H1 (cell line): ENCODE data around the gene KCNA2. TPM values are rescaled to one million over a fixed set of nuclear protein-coding genes. Genes with fewer than 3 reads are reported as not detected.

ENCODE experiments used
- CTCF ChIA-PET: fragments of 300-600 bp; sonication (Branson Sonifier 250); formaldehyde crosslinking; loops from one replicate; lab custom pipeline; 2021; ENCODE audit not compliant: partially characterized antibody; lab: Charles Lee
- POLR2A ChIA-PET: fragments of 300-600 bp; sonication (Branson Sonifier 250); formaldehyde crosslinking; loops from one replicate; lab custom pipeline; 2021; ENCODE audit warnings: inconsistent platforms; ENCODE audit not compliant: partially characterized antibody; lab: Charles Lee
- DNase-seq, 2 experiments: peaks; one replicate each; pipeline versions ENCODE4 v3.0.0 to v3.0.0-alpha.2; 2010 to 2022; ENCODE audit warnings: low spot score in 2 of 2, low read depth in 1 of 2, mixed read lengths in 1 of 2
- FAIRE-seq: peaks from 2 replicates; lab custom pipeline; 2011; peaks lifted over from hg19 to GRCh38; lab: Jason Lieb, UNC
- H2AFZ ChIP-seq: 2 replicates; pipeline ENCODE4 v1.8.1; 2012; ENCODE audit warnings: low read length, inconsistent platforms
- H2AK5ac ChIP-seq: 2 replicates; pipeline ENCODE4 v1.6.1; 2013; ENCODE audit warnings: low read depth, low read length
- H2BK120ac ChIP-seq: replicated peaks from 2 replicates; pipeline ENCODE3; 2013; ENCODE audit warnings: low read depth, low read length, inconsistent platforms
- H2BK12ac ChIP-seq: 2 replicates; pipeline ENCODE4 v1.6.1; 2013; ENCODE audit warnings: low read depth, low read length
- H2BK15ac ChIP-seq: 2 replicates; pipeline ENCODE4 v1.6.1; 2013; ENCODE audit warnings: low read length
- H2BK20ac ChIP-seq: 2 replicates; pipeline ENCODE4 v1.6.1; 2013; ENCODE audit warnings: low read length
- H2BK5ac ChIP-seq: 2 replicates; pipeline ENCODE4 v1.6.1; 2013; ENCODE audit warnings: low read depth, low read length
- H3K14ac ChIP-seq: 2 replicates; pipeline ENCODE4 v1.6.1; 2013; ENCODE audit warnings: inconsistent platforms; ENCODE audit not compliant: insufficient read length
- H3K18ac ChIP-seq: 2 replicates; pipeline ENCODE4 v1.6.1; 2013; ENCODE audit warnings: low read length; ENCODE audit errors: extremely low read depth
- H3K23ac ChIP-seq: 2 replicates; pipeline ENCODE4 v1.6.1; 2013; ENCODE audit warnings: inconsistent platforms; ENCODE audit not compliant: insufficient read length
- H3K23me2 ChIP-seq: 2 replicates; pipeline ENCODE4 v1.6.1; 2013; ENCODE audit warnings: low read depth, low read length
- H3K27ac ChIP-seq: 2 replicates; pipeline ENCODE4 v1.6.1; 2011; ENCODE audit warnings: low read depth, low read length, inconsistent platforms
- H3K27me3 ChIP-seq, 4 experiments: replicated peaks in 1 of 4; 1 replicate in 1 of 4; 2 replicates in 3 of 4; pipeline versions ENCODE4 v1.6.1 to v1.8.1; 2011 to 2013; ENCODE audit warnings: low read length in 3 of 4, mild to moderate bottlenecking in 3 of 4, inconsistent platforms in 2 of 4, mixed read lengths in 2 of 4, moderate library complexity in 1 of 4; ENCODE audit not compliant: control insufficient read depth in 3 of 4, insufficient read depth in 3 of 4; ENCODE audit errors: extremely low read depth in 1 of 4
- H3K36me3 ChIP-seq, 4 experiments: 2 replicates each; pipeline versions ENCODE4 v1.6.1 to v1.8.1; 2011 to 2013; ENCODE audit warnings: mild to moderate bottlenecking in 4 of 4, low read length in 3 of 4, moderate library complexity in 2 of 4, control low read depth in 1 of 4, inconsistent platforms in 1 of 4; ENCODE audit not compliant: insufficient read depth in 4 of 4, control insufficient read depth in 2 of 4
- H3K4ac ChIP-seq: replicated peaks from 2 replicates; pipeline ENCODE3; 2013; ENCODE audit warnings: low read length, low read depth, mixed read lengths, inconsistent platforms; ENCODE audit not compliant: insufficient read length
- H3K4me1 ChIP-seq, 4 experiments: replicated peaks in 1 of 4; 1 replicate in 1 of 4; 2 replicates in 3 of 4; pipeline versions ENCODE4 v1.6.1 to v1.8.1; 2011 to 2013; ENCODE audit warnings: low read length in 3 of 4, inconsistent platforms in 2 of 4, mixed read lengths in 1 of 4; ENCODE audit not compliant: insufficient read depth in 4 of 4, control insufficient read depth in 3 of 4
- H3K4me2 ChIP-seq, 2 experiments: 2 replicates each; pipeline versions ENCODE4 v1.6.1 to v1.8.1; 2011 to 2013; ENCODE audit warnings: low read depth in 2 of 2, low read length in 2 of 2, control low read depth in 1 of 2, inconsistent platforms in 1 of 2, mild to moderate bottlenecking in 1 of 2; ENCODE audit not compliant: insufficient read depth in 1 of 2
- H3K4me3 ChIP-seq, 4 experiments: fragments of 200-600, 300-600 bp in 1 of 4; sonication (generic), shearing (Covaris generic), sonication (Bioruptor Twin) in 1 of 4; 2 replicates each; pipeline versions ENCODE4 v1.5.1 to v1.8.1; 2011 to 2016; ENCODE audit warnings: low read length in 4 of 4, low read depth in 3 of 4, control low read depth in 2 of 4, inconsistent platforms in 2 of 4, mild to moderate bottlenecking in 2 of 4, mixed read lengths in 1 of 4, moderate library complexity in 1 of 4; ENCODE audit not compliant: insufficient read depth in 2 of 4; ENCODE audit errors: extremely low read depth in 1 of 4
- H3K56ac ChIP-seq: replicated peaks from 2 replicates; pipeline ENCODE3; 2013; ENCODE audit warnings: low read depth, mild to moderate bottlenecking, mixed read lengths, low read length, inconsistent platforms; ENCODE audit not compliant: insufficient read length
- H3K79me1 ChIP-seq: 2 replicates; pipeline ENCODE4 v1.6.1; 2013; ENCODE audit warnings: low read depth, low read length, control low read depth
- H3K79me2 ChIP-seq, 2 experiments: 2 replicates each; pipeline versions ENCODE4 v1.6.1 to v1.8.1; 2012 to 2013; ENCODE audit warnings: low read length in 2 of 2, mild to moderate bottlenecking in 2 of 2, inconsistent platforms in 1 of 2; ENCODE audit not compliant: insufficient read depth in 2 of 2, control insufficient read depth in 1 of 2
- H3K9ac ChIP-seq, 4 experiments: replicated peaks in 1 of 4; 1 replicate in 1 of 4; 2 replicates in 3 of 4; pipeline versions ENCODE4 v1.6.1 to v1.8.1; 2011 to 2013; ENCODE audit warnings: low read depth in 3 of 4, low read length in 3 of 4, control low read depth in 2 of 4, mild to moderate bottlenecking in 2 of 4, moderate library complexity in 2 of 4, inconsistent platforms in 1 of 4; ENCODE audit errors: extremely low read depth in 1 of 4
- H3K9me3 ChIP-seq, 2 experiments: 2 replicates each; pipeline versions ENCODE4 v1.6.1 to v1.8.1; 2012 to 2013; ENCODE audit warnings: mild to moderate bottlenecking in 2 of 2, moderate library complexity in 2 of 2, control low read depth in 1 of 2, inconsistent platforms in 1 of 2, low read depth in 1 of 2, low read length in 1 of 2, mixed read lengths in 1 of 2; ENCODE audit not compliant: insufficient read depth in 2 of 2
- H4K20me1 ChIP-seq, 2 experiments: replicated peaks in 1 of 2; 2 replicates each; pipeline versions ENCODE3 to v1.8.1; 2011 to 2013; ENCODE audit warnings: inconsistent platforms in 2 of 2, low read length in 2 of 2, mild to moderate bottlenecking in 1 of 2; ENCODE audit not compliant: insufficient read depth in 2 of 2, control insufficient read depth in 1 of 2
- H4K5ac ChIP-seq: 2 replicates; pipeline ENCODE4 v1.6.1; 2013; ENCODE audit warnings: low read length, low read depth, mixed read lengths, inconsistent platforms; ENCODE audit not compliant: insufficient read length
- H4K8ac ChIP-seq: 2 replicates; pipeline ENCODE4 v1.8.0; 2013; ENCODE audit warnings: mild to moderate bottlenecking, moderate library complexity, low read length, inconsistent platforms; ENCODE audit not compliant: insufficient read depth; ENCODE audit errors: extremely low read depth
- H4K91ac ChIP-seq: replicated peaks from 2 replicates; pipeline ENCODE3; 2013; ENCODE audit warnings: low read length, mixed read lengths, inconsistent platforms; ENCODE audit not compliant: insufficient read length
- ASH2L ChIP-seq: fragments of 200-600, 300-600 bp; sonication (generic); IDR thresholded peaks from one replicate; pipeline ENCODE4 v1.7.1; 2017; ENCODE audit warnings: low read length
- FOSL1 ChIP-seq: IDR thresholded peaks from 2 replicates; pipeline ENCODE4 v1.6.1; 2011; ENCODE audit warnings: mild to moderate bottlenecking, low read depth, low read length, moderate library complexity; ENCODE audit not compliant: insufficient read depth
- SAP30 ChIP-seq: fragments of 300-600 bp; sonication (generic); IDR thresholded peaks from 2 replicates; pipeline ENCODE4 v1.7.1; 2012; ENCODE audit warnings: low read length, moderate library complexity, mild to moderate bottlenecking, inconsistent platforms; ENCODE audit not compliant: insufficient read depth, insufficient replicate concordance
- SIRT6 ChIP-seq: IDR thresholded peaks from one replicate; pipeline ENCODE4 v1.7.1; 2012; ENCODE audit warnings: low read length, inconsistent platforms
- SP4 ChIP-seq: IDR thresholded peaks from 2 replicates; pipeline ENCODE4 v1.6.1; 2012; ENCODE audit warnings: low read length, inconsistent platforms
- ZNF274 ChIP-seq: IDR thresholded peaks from 2 replicates; pipeline ENCODE4 v1.7.0; 2012; ENCODE audit warnings: low read length, borderline replicate concordance; ENCODE audit errors: extremely low read depth
- WGBS, 2 experiments: shearing (Covaris generic) in 1 of 2; methylation state at CpG; one replicate each; pipeline versions ENCODE4 v1.1.6 to v1.1.7; 2013 to 2015; ENCODE audit warnings: low lambda C conversion rate in 2 of 2, mixed read lengths in 2 of 2, inconsistent platforms in 1 of 2, low coverage in 1 of 2, missing lambda C conversion rate in 1 of 2; ENCODE audit not compliant: insufficient replicate concordance in 2 of 2, insufficient coverage in 1 of 2, insufficient read length in 1 of 2; ENCODE audit errors: extremely low coverage in 1 of 2, missing lambda C conversion rate in 1 of 2; 5-methylcytosine and 5-hydroxymethylcytosine counted together
- polyA plus RNA-seq, 7 experiments: library from polyadenylated mRNA; depleted of rRNA in 3 of 7; stranded (reverse) in 5 of 7; unstranded in 2 of 7; fragments of >200 nt in 5 of 7; fragments of 200-250 nt in 2 of 7; gene quantifications; 1 replicate in 5 of 7; 2 replicates in 1 of 7; 4 replicates in 1 of 7; pipeline versions ENCODE4 v1.2.1 to v1.2.3, GENCODE V29; 2011 to 2013; ENCODE audit warnings: missing spikeins in 2 of 7, mixed read lengths in 2 of 7
- total RNA-seq: library from RNA; stranded (reverse); fragmentation: NEBNext Ultra II Directional; extraction: Animal tissue kit (Norgen Biotek cat#: 25700); gene quantifications from 2 replicates; pipeline ENCODE4 v1.2.1, GENCODE V29; 2021

The KCNA2 gene
- total and polyA plus RNA-seq, 2 of the 8 experiments (the other 6 are each of a cell fraction or from before 2014, with no cell fraction given) = 0.26 to 0.78 TPM

DNA sequence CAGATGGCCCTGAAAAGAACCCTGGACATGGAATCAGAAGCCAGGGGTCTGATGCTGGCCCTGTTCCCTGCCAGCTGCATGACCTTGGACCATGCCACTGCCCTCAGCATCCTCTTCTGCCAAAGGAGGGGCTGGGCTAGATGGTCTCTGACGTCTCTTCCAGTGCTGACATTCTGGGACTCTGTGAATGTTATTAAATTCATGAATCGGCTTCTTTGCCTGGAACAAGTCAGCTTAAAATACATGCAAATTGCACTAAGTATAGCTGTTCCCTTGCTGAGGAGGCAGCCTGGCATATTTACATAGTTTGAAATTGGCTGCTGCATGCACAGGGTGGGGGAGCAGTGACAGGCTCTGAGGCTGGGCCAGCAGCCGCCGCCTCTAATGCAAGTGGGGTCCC, 23.8 kb downstream of the KCNA2 start:
- no peak overlapping the region for H3K9ac ChIP-seq
- H3K18ac ChIP-seq = no peak overlapping the region
- no peak overlapping the region for H3K27ac ChIP-seq
- H3K27me3 ChIP-seq = peaks cover 0 to 22% (median 14%) of the 10 kb centered on the region in 4 experiments; a peak in 5 of 7 replicates
- H3K9me3 ChIP-seq = no peaks in the 10 kb centered on the region
- no peak overlapping the region for H4K5ac ChIP-seq
- H3K56ac ChIP-seq = no peak overlapping the region
- POLR2A ChIA-PET = no interaction called here
- H3K14ac ChIP-seq = no peak overlapping the region
- H2BK5ac ChIP-seq = no peak overlapping the region
- no peaks in the 10 kb centered on the region for H3K36me3 ChIP-seq
- CTCF ChIA-PET = interaction anchor here (0.9 to 2.6 kb wide), 5 partner anchors 12 to 62 kb away, joined by 3 to 7 read pairs (median 5); no protein-coding TSS in a partner anchor
- DNase-seq (no peak), FAIRE-seq (no peak)
- no peak overlapping the region for H2BK120ac ChIP-seq
- H2BK20ac ChIP-seq = no peak overlapping the region
- H2BK15ac ChIP-seq = no peak overlapping the region
- H3K23ac ChIP-seq = no peak overlapping the region
- no peak overlapping the region for H4K8ac ChIP-seq
- TF ChIP-seq SP4 (no peak), FOSL1 (no peak), ZNF274 (no peak), SIRT6 (no peak), ASH2L (no peak), SAP30 (no peak)
- no peak overlapping the region for H3K4ac ChIP-seq
- H3K79me1 ChIP-seq = no peaks in the 10 kb centered on the region
- H2AFZ ChIP-seq = no peak overlapping the region
- no peak overlapping the region for H3K4me2 ChIP-seq
- H3K4me3 ChIP-seq = no peak overlapping the region
- H4K91ac ChIP-seq = no peak overlapping the region
- no peak overlapping the region for H2AK5ac ChIP-seq
- 89% methylated on average over 4 of the region's 4 CpGs; no CpG with 5 or more reads in 1 of the 2 experiments for WGBS, 2 experiments
- H3K4me1 ChIP-seq = no peaks in the 10 kb centered on the region
- no peaks in the 10 kb centered on the region for H4K20me1 ChIP-seq
- no peaks in the 10 kb centered on the region for H3K79me2 ChIP-seq
- no peaks in the 10 kb centered on the region for H3K23me2 ChIP-seq
- H2BK12ac ChIP-seq = no peak overlapping the region
